Erythroblast (primary cell): ENCODE data around the gene STX8.

Experiments
- GATA1 ChIP-seq: IDR thresholded peaks from 2 replicates; pipeline ENCODE4 v1.6.1; 2011; ENCODE audit warnings: low read depth, mild to moderate bottlenecking, control low read depth, low read length, moderate library complexity
- POLR2A ChIP-seq: IDR thresholded peaks from 2 replicates; pipeline ENCODE4 v1.6.1; 2011; ENCODE audit warnings: mild to moderate bottlenecking, low read length

GRCh38 chr17:9356488-9356911, 219.1 kb downstream of the STX8 start:
- TF ChIP-seq POLR2A (no peak), GATA1 (no peak)
